Karpas-422 (cell line): ENCODE data around the gene RRN3. TPM values are rescaled to one million over a fixed set of nuclear protein-coding genes. Genes with fewer than 3 reads are reported as not detected.
A peak's percentile ranks its signal among the peaks of the same experiment; 100 is the strongest.
"Not testable (repeated sequence)": the region's sequence is repeated elsewhere in the genome, so short reads cannot be mapped to it uniquely, and the experiment has no call there.

Experiments
- DNase-seq: peaks from one replicate; pipeline ENCODE4 v3.0.0-alpha.2; 2015
- H2AFZ ChIP-seq: fragments of 200-600 bp; sonication (generic); 2 replicates; pipeline ENCODE4 v1.6.1; 2014; ENCODE audit warnings: antibody characterized with exemption, low read length, mixed read lengths
- H3K27ac ChIP-seq: fragments of 200-600 bp; sonication (generic); 2 replicates; pipeline ENCODE4 v1.5.1; 2014; ENCODE audit warnings: mild to moderate bottlenecking, low read length, moderate library complexity
- H3K27me3 ChIP-seq: fragments of 200-600 bp; sonication (generic); 2 replicates; pipeline ENCODE4 v1.6.1; 2014; ENCODE audit warnings: low read length, mixed read lengths
- H3K36me3 ChIP-seq: fragments of 200-600 bp; sonication (generic); 2 replicates; pipeline ENCODE4 v1.6.1; 2014; ENCODE audit warnings: low read length, mixed read lengths; ENCODE audit not compliant: insufficient read depth
- H3K4me1 ChIP-seq: fragments of 200-600 bp; sonication (generic); 2 replicates; pipeline ENCODE4 v1.6.1; 2014; ENCODE audit warnings: mild to moderate bottlenecking, low read length, mixed read lengths
- H3K4me2 ChIP-seq: fragments of 200-600 bp; sonication (generic); 2 replicates; pipeline ENCODE4 v1.6.1; 2014; ENCODE audit warnings: low read length, low read depth, mild to moderate bottlenecking; ENCODE audit not compliant: poor library complexity, severe bottlenecking
- H3K4me3 ChIP-seq: fragments of 200-600 bp; sonication (generic); 2 replicates; pipeline ENCODE4 v1.5.1; 2014; ENCODE audit warnings: mild to moderate bottlenecking, antibody characterized with exemption, low read length, mixed read lengths
- H3K79me2 ChIP-seq: fragments of 200-600 bp; sonication (generic); 2 replicates; pipeline ENCODE4 v1.6.1; 2014; ENCODE audit warnings: mild to moderate bottlenecking, low read length, mixed read lengths
- H3K9ac ChIP-seq: fragments of 200-600 bp; sonication (generic); 2 replicates; pipeline ENCODE4 v1.6.0; 2014; ENCODE audit warnings: low read length
- H3K9me2 ChIP-seq: fragments of 200-600 bp; sonication (generic), shearing (Covaris generic); replicated peaks from 2 replicates; pipeline ENCODE4 v1.6.0; 2014; ENCODE audit warnings: mild to moderate bottlenecking, low read length, moderate library complexity; ENCODE audit not compliant: insufficient read depth
- H3K9me3 ChIP-seq: fragments of 300-700, 200-600 bp; sonication (generic); 2 replicates; pipeline ENCODE4 v1.6.1; 2014; ENCODE audit warnings: low read length, mixed read lengths
- H4K20me1 ChIP-seq: fragments of 200-600 bp; sonication (generic); 2 replicates; pipeline ENCODE4 v1.6.1; 2014; ENCODE audit warnings: mild to moderate bottlenecking, antibody characterized with exemption, low read length, low read depth; ENCODE audit not compliant: insufficient read depth
- total RNA-seq: library from RNA; depleted of rRNA; stranded (reverse); fragments of >200 nt; shearing (Covaris generic); gene quantifications from 2 replicates; pipeline ENCODE4 v1.2.3, GENCODE V29; 2014; ENCODE audit warnings: low replicate concordance

RRN3 gene
- total RNA-seq, 1 experiment from 2014 or later: 36.0 TPM

DNA sequence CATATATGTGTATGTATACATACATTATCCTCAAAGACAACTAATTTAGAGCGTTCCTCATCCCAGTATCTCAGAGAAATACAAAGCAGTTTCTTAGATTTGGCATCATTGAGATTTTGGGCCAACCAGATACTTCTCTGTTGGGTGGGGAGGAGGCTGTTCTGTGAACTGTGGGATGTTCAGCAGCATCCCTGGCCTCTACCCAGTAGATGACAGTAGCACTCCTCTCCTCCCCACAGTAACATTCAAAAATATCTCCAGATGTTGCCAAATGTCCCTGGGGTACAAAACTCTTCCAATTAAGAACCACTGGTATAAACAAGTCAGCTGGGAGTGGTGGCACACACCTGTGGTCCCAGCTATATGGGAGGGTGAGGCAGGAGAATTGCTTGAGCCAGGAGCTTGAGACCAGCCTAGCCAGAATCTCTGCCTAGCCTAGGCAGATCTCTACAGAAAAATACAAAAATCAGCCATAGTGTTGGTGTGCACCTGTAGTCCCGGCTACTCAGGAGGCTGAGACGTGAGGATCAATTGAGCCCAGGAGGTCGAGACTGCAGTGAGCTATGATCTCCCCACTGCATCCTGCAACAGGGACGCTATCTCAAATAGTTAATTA lies 6.4 kb upstream of the RRN3 start:
- not testable (repeated sequence) for H3K4me1 ChIP-seq, H3K9me3 ChIP-seq, H3K36me3 ChIP-seq, DNase-seq, H2AFZ ChIP-seq, H3K9me2 ChIP-seq, H3K9ac ChIP-seq, H3K4me2 ChIP-seq, H3K79me2 ChIP-seq, H3K27me3 ChIP-seq, H3K4me3 ChIP-seq, H3K27ac ChIP-seq, H4K20me1 ChIP-seq

DNA sequence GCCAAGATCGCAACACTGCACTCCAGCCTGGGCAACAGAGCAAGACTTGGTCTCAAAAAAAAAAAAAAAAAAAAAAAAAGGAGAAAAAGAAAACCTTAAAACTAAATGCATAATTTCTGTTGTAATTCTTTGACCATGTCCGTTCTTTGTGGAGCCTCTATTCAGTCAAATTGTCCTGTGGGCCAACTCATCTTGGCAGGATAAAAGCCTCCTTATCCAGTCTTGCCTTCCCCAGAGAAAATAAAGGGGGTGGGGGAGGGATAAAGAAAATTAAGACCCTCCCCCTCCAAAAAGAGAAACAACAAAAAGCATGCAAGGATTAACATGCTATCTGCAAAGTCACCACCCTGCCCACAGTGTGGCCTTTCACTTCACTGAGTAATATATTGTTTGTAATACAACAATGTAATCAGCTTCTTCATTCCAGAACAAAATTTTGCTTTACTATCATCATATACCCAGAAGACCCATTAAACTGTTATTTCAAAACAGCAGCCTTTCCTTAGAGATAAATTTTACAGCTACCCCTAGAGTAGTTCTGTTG lies 5.4 kb upstream of the RRN3 start:
- not testable (repeated sequence) for H3K27me3 ChIP-seq, H3K9ac ChIP-seq, DNase-seq, H3K4me2 ChIP-seq, H3K4me1 ChIP-seq, H2AFZ ChIP-seq, H3K4me3 ChIP-seq, H3K9me3 ChIP-seq, H4K20me1 ChIP-seq, H3K79me2 ChIP-seq, H3K36me3 ChIP-seq, H3K9me2 ChIP-seq, H3K27ac ChIP-seq

GRCh38 chr16:15096583-15096972 lies 2.5 kb upstream of the RRN3 start:
- H3K27ac ChIP-seq, DNase-seq, H3K27me3 ChIP-seq, H3K9me2 ChIP-seq, H3K36me3 ChIP-seq, H3K9me3 ChIP-seq, H3K4me2 ChIP-seq, H3K4me3 ChIP-seq, H2AFZ ChIP-seq, H4K20me1 ChIP-seq, H3K9ac ChIP-seq: not testable (repeated sequence)
- Histone ChIP-seq H3K4me1 (peaks cover 12% of the 10 kb centered on the region), H3K79me2 (peaks cover 18% of the 10 kb centered on the region)

GRCh38 chr16:15093571-15093954 lies 509 bp downstream of the RRN3 start:
- H2AFZ ChIP-seq, H3K36me3 ChIP-seq, H3K27ac ChIP-seq, H3K9me2 ChIP-seq, DNase-seq, H3K9me3 ChIP-seq, H4K20me1 ChIP-seq, H3K27me3 ChIP-seq: not testable (repeated sequence)
- peaks cover 12% of the 10 kb centered on the region for H3K4me1 ChIP-seq
- H3K4me2 ChIP-seq: peak overlapping the region; percentile 95
- peaks cover 25% of the 10 kb centered on the region for H3K79me2 ChIP-seq
- H3K4me3 ChIP-seq: peak overlapping the region; percentile 81
- H3K9ac ChIP-seq: peak overlapping the region; percentile 89

DNA sequence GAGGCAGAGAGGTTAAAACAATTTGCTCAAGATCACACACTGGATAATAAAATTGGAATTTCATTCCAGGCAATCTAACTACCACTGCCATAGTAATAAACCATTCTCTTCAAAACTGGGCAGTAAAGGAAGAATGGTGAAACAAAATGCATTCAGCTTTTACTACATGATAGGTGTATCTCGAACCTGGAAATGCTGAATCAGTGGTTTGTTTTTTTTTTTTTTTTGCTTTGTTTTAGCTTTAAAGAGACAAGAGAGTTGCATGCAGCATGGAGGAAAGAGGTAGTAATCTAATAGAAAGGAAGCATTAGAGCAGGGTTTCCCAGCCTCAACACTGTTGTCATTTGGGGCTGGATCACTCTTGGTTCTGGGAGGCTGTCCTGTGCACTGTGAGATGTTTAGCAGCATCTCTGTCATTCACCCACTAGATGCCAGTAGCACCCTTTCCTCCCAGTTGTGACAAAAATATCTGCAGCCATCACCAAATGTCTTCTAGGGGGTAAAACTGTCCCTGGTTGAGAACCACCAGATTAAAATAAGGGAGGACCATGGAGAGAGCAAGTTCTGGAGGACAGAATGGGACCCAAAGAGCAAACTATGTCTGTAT lies 3.3 kb downstream of the RRN3 start:
- H3K9me3 ChIP-seq, H3K9me2 ChIP-seq, H3K27me3 ChIP-seq, DNase-seq, H4K20me1 ChIP-seq, H2AFZ ChIP-seq, H3K9ac ChIP-seq, H3K36me3 ChIP-seq, H3K4me2 ChIP-seq, H3K4me3 ChIP-seq, H3K27ac ChIP-seq: not testable (repeated sequence)
- Histone ChIP-seq H3K4me1 (peaks cover 12% of the 10 kb centered on the region), H3K79me2 (peaks cover 25% of the 10 kb centered on the region)

GRCh38 chr16:15082788-15083187 lies 11.3 kb downstream of the RRN3 start:
- not testable (repeated sequence) for H3K27me3 ChIP-seq, H3K79me2 ChIP-seq, H3K9ac ChIP-seq, H3K9me3 ChIP-seq, H3K27ac ChIP-seq, H3K4me3 ChIP-seq, H2AFZ ChIP-seq, H3K4me1 ChIP-seq, H3K4me2 ChIP-seq, DNase-seq, H4K20me1 ChIP-seq, H3K9me2 ChIP-seq
- H3K36me3 ChIP-seq: peaks cover 27% of the 10 kb centered on the region

GRCh38 chr16:15080883-15081282 lies 13.2 kb downstream of the RRN3 start:
- H3K9me2 ChIP-seq, H3K9ac ChIP-seq, H3K4me1 ChIP-seq, H4K20me1 ChIP-seq, H3K4me3 ChIP-seq, DNase-seq, H3K9me3 ChIP-seq, H3K27ac ChIP-seq, H3K79me2 ChIP-seq, H2AFZ ChIP-seq, H3K4me2 ChIP-seq, H3K27me3 ChIP-seq: not testable (repeated sequence)
- peaks cover 24% of the 10 kb centered on the region for H3K36me3 ChIP-seq

GRCh38 chr16:15076161-15076560 lies 17.9 kb downstream of the RRN3 start:
- H3K79me2 ChIP-seq, H3K9me2 ChIP-seq, DNase-seq, H3K27me3 ChIP-seq, H3K9me3 ChIP-seq, H3K27ac ChIP-seq, H4K20me1 ChIP-seq, H3K4me3 ChIP-seq, H3K9ac ChIP-seq, H3K4me1 ChIP-seq, H2AFZ ChIP-seq, H3K4me2 ChIP-seq: not testable (repeated sequence)
- H3K36me3 ChIP-seq: peaks cover 21% of the 10 kb centered on the region
